Fibroblast of mammary gland (primary cell): ENCODE data around the gene TRIM73.
"Not testable (repeated sequence)": the region's sequence is repeated elsewhere in the genome, so short reads cannot be mapped to it uniquely, and the experiment has no call there.

Source experiments
- DNase-seq: peaks from one replicate; pipeline ENCODE4 v3.0.0-alpha.2; 2010; ENCODE audit warnings: low read depth
- H3K4me3 ChIP-seq: 2 replicates; pipeline ENCODE4 v1.5.1; 2011; ENCODE audit warnings: low read depth, mild to moderate bottlenecking, low read length, moderate library complexity; ENCODE audit not compliant: control insufficient read depth

Gene TRIM73

GRCh38 chr7:75395329-75395728 is at the start of gene TRIM73:
TSS of gene TRIM73 (plus strand) at chr7:75395629. CDS start at chr7:75398934, 3,305 bp downstream.
- not testable (repeated sequence) for DNase-seq, H3K4me3 ChIP-seq

GRCh38 chr7:75358671-75359541 is 36.5 kb upstream of the TRIM73 start:
- H3K4me3 ChIP-seq, result not testable (repeated sequence)
- DNase-seq, result peak; percentile 2

- DNase-seq, H3K4me3 ChIP-seq: not testable (repeated sequence)
Measured at GRCh38 chr7:75359542-75359848, 35.9 kb upstream of the TRIM73 start.

- not testable (repeated sequence) for H3K4me3 ChIP-seq, DNase-seq
Measured at GRCh38 chr7:75364079-75364478, 31.4 kb upstream of the TRIM73 start.

- H3K4me3 ChIP-seq, DNase-seq: not testable (repeated sequence)
Measured at GRCh38 chr7:75366643-75367042, 28.8 kb upstream of the TRIM73 start.

GRCh38 chr7:75367313-75367712 is 28.1 kb upstream of the TRIM73 start:
- not testable (repeated sequence) for DNase-seq, H3K4me3 ChIP-seq

GRCh38 chr7:75374144-75374518 is 21.3 kb upstream of the TRIM73 start:
- DNase-seq, H3K4me3 ChIP-seq: not testable (repeated sequence)

GRCh38 chr7:75374519-75375317 is 20.7 kb upstream of the TRIM73 start:
- not testable (repeated sequence) for DNase-seq, H3K4me3 ChIP-seq

- H3K4me3 ChIP-seq, DNase-seq: not testable (repeated sequence)
Measured at GRCh38 chr7:75393194-75393593, 2.2 kb upstream of the TRIM73 start.

- DNase-seq, H3K4me3 ChIP-seq: not testable (repeated sequence)
Measured at GRCh38 chr7:75397865-75398264, 2.4 kb downstream of the TRIM73 start.

GRCh38 chr7:75398771-75399700 is 3.6 kb downstream of the TRIM73 start:
- not testable (repeated sequence) for H3K4me3 ChIP-seq, DNase-seq

- DNase-seq, H3K4me3 ChIP-seq: not testable (repeated sequence)
Measured at GRCh38 chr7:75400575-75400974, 5.1 kb downstream of the TRIM73 start.

GRCh38 chr7:75403455-75404443 is 8.3 kb downstream of the TRIM73 start:
- DNase-seq, H3K4me3 ChIP-seq: not testable (repeated sequence)

- DNase-seq, H3K4me3 ChIP-seq: not testable (repeated sequence)
Measured at GRCh38 chr7:75404663-75405062, 9.2 kb downstream of the TRIM73 start.

- not testable (repeated sequence) for DNase-seq, H3K4me3 ChIP-seq
Measured at GRCh38 chr7:75409880-75410822, 14.7 kb downstream of the TRIM73 start.

- not testable (repeated sequence) for H3K4me3 ChIP-seq, DNase-seq
Measured at GRCh38 chr7:75410823-75411173, 15.4 kb downstream of the TRIM73 start.
